ENCODE data around the gene RALB.
"Not testable (repeated sequence)": the region's sequence is repeated elsewhere in the genome, so short reads cannot be mapped to it uniquely, and the experiment has no call there.

The RALB gene

GRCh38 chr2:120224256-120224655, 28.4 kb upstream of the RALB start:
- peak overlapping the region in 10 of 21 experiments; percentile 91 to 100 (median 96) for H3K27ac ChIP-seq
- H3K4me3 ChIP-seq: peak overlapping the region in 5 of 7 experiments; percentile 53 to 73 (median 61)

DNA sequence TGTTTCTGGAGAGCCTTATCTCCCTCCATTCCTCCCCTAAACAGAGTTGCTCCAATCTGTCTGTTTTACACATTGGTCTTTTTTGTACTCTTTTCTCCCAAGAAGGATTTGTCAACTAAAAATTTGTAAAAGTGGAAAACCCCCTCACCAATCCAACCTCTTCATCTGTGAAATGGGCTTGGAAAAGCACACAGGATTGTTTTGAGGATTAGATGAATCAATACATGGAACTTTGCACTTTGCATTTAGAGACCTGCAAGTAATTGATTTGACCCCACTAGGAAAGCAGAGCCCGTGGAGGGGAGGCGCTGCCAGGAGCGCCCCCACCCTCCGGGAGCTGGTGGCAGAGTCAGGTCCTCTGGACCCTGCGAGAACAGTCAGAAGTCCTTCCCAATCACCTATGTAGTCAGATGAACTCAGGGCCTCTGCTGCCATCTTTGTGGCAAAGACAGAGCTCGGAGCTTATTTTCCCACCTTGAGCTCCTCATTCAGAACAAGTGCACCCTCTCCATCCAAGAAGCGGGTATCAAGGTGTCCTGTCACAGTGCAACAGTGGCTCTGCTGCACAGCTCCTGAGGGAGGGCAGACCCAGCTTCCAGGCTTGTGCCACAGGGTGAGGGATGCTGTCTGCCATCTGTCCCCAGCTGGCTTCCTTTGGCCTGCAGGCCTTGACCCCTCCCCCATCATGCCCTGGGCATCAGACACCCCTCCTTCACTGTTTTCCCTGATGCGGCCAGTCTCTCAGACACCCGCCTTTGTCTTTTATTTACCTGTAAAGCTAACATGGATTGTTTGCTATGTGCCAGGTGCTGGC, 27.7 kb upstream of the RALB start:
- H3K4me3 ChIP-seq: no peak overlapping the region
- H3K27ac ChIP-seq: peak overlapping the region in 2 of 21 experiments; percentile 91 to 98

GRCh38 chr2:120225549-120226065, 27.0 kb upstream of the RALB start:
- no peak overlapping the region for H3K27ac ChIP-seq
- H3K4me3 ChIP-seq: no peak overlapping the region

DNA sequence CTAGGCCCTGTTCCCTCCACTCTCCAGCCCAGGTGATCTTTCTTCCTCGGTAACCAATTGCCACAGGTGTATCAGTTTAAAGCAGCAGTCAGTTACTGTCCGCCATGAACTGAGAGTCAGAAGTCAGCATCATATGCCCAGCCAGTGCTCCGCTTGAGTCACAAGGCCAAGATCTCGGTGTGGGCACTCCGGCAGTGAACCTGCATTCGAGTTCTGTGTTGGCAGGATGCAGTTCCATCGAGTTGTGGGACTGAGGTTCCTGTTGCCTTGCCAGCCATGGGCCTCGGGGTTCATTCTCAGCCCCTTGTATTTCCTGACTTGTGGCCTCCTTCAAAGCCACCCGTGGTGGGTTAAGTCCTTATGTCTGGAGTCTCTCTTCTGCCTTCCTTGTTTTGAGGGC, 26.3 kb upstream of the RALB start:
- Histone ChIP-seq H3K27ac (no peak overlapping the region), H3K4me3 (no peak overlapping the region)

GRCh38 chr2:120227111-120227991, 25.3 kb upstream of the RALB start:
- H3K4me3 ChIP-seq: no peak overlapping the region
- no peak overlapping the region for H3K27ac ChIP-seq

DNA sequence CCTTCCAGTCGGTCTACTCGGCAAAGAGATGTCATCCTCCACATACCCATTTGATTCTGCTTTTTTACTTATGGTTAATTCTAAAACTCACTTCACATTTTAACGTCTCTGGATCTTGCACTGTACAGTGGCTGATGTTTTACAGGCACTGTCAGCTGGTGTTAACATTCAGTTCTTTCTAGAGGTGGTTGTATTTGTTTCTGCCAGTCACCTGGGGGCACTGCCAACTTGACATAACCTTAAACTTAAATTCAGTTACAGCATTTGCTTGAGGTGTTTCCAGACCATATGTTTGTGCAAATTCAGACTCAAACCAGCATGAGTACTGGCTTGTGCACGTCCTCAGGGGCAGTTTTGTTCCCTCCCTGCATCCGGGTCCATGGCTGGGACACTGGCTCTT, 24.1 kb upstream of the RALB start:
- Histone ChIP-seq H3K27ac (no peak overlapping the region), H3K4me3 (no peak overlapping the region)

DNA sequence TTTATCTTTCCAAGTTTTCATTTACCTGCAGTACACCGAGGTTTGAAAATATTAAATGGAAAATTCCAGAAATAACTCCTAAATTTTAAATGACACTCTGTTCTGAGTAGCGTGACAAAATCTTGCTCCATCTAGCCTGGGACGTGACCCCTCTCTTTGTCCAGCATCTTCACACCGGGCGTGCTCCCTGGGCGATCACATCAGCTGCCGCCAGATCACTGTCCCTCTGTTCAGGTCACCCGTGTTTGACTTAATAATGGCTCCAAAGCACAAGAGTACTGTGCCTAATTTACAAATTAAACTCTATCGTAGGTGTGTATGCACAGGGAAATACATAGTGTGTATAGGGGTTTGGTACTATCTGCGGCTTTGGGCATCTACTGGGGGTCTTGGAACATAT, 23.3 kb upstream of the RALB start:
- Histone ChIP-seq H3K27ac (no peak overlapping the region), H3K4me3 (no peak overlapping the region)

GRCh38 chr2:120230515-120231471, 21.9 kb upstream of the RALB start:
- Histone ChIP-seq H3K4me3 (peak overlapping the region in 4 of 7 experiments; percentile 38 to 48 (median 42)), H3K27ac (peak overlapping the region in 10 of 21 experiments; percentile 7 to 96 (median 86))

- H3K4me3 ChIP-seq: peak overlapping the region; percentile 20 to 48 (median 38)
- peak overlapping the region; percentile 19 to 96 (median 81) for H3K27ac ChIP-seq
Observed at GRCh38 chr2:120231564-120231973, 21.1 kb upstream of the RALB start.

- H3K27ac ChIP-seq: peak overlapping the region; percentile 19 to 96 (median 81)
- peak overlapping the region; percentile 20 to 48 (median 38) for H3K4me3 ChIP-seq
Observed at GRCh38 chr2:120231974-120232635, 20.5 kb upstream of the RALB start.

- Histone ChIP-seq H3K4me3 (no peak overlapping the region), H3K27ac (peak overlapping the region in 10 of 21 experiments; percentile 7 to 96 (median 82))
Observed at GRCh38 chr2:120233292-120233691, 19.4 kb upstream of the RALB start.

GRCh38 chr2:120235158-120235557, 17.5 kb upstream of the RALB start:
- not testable (repeated sequence) for H3K4me3 ChIP-seq, H3K27ac ChIP-seq

DNA sequence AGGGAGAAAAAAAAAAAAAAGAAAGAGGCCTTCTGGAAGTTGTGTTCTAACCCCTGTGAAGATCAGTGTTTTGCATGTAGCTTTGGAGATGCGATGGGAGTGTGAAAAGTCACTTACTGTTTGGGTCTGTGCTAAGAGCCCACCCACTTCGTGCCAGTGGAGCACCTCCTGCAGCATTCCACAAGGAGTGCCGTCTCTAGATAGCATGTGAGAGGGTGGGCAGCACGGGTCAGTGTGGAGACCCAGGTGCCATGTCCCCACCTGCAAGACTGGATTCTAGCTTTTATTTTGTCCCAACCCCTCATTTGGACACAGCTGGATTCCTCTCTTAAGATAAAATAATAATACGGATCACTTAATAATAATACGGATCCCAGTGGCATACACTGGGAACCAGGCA, 17.0 kb upstream of the RALB start:
- H3K4me3 ChIP-seq: no peak overlapping the region
- H3K27ac ChIP-seq: no peak overlapping the region

DNA sequence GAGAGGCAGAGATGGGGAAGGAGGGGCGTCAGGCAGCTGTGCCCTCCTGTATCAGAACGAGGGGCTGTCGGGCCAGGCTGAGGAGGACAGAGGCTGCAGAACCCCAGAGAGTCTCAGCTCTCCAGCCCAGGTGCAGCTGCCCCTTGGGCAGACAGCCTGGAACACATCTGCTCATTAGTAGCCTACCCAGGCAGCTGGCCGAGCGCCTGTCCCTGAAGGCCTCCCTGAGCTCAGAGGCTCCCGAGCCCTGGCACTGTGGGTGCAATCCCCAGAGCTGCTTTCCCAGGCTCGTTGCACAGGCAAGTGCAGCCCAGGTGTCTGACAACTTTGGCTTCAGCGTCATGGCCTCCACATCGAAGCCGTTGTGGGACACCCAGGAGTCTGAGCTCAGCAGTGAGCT, 16.3 kb upstream of the RALB start:
- no peak overlapping the region for H3K4me3 ChIP-seq
- no peak overlapping the region for H3K27ac ChIP-seq

- H3K4me3 ChIP-seq: no peak overlapping the region
- no peak overlapping the region for H3K27ac ChIP-seq
Observed at GRCh38 chr2:120236791-120237190, 15.9 kb upstream of the RALB start.

DNA sequence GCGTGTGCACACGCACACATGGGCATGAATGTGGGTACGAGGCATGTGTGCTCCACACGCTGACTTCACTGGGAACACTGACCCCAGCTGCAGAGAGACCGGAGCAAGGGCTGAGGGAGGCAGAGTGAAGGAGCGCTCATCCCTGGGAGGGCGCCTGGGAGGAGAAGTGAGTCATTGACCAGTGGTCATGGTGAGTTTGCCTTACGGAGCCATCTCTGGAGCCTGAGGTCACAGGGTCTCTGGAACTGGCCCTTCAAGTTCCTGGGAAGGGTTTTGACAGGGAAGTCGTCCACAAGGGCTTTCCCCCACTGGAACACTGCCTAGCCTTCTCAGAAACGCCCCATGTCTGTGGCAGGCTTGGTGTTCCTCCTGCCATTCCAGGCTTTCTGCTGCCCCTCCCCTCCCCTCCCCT, 15.2 kb upstream of the RALB start:
- no peak overlapping the region for H3K27ac ChIP-seq
- H3K4me3 ChIP-seq: no peak overlapping the region

DNA sequence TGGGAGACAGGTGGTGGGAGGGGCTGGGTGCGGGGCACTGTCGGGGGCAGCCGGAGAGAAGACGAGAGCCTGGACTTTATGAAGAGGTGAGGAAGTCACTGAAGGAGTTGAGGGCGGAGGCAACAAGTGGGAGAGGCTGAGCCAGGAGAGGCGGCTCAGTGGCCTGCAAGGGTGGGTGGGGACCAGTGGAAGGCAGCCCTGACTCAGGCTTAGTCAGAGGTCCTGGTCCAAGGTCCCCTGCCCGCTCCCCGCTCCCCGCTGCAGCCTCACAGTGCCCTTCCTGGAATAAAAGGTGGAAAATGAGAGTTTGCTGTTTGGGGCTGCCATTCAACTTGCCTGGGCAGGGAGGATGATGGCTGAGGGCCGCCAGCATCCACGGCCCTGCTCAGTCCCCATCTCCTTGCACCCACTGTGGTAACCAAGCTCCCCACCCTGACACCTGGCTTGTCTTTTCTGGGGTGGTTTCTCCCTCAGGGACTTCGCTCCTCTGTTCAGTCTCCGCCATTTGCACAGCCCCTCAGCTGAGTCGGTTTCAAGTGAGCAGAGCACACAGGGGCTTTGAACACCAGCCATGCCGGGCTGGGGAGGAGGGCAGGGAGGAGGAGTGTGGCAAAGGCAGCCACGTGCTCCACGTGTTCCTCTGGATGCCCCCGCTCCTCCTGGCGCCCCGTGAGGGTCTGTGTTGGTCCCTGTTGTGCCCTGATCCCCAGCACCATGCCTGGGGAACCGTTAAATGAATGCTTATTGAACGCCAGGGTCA, 13.7 kb upstream of the RALB start:
- H3K4me3 ChIP-seq: no peak overlapping the region

More for the DNA sequence above, 13.7 kb upstream of the RALB start:
- H3K27ac ChIP-seq: peak overlapping the region in 11 of 21 experiments; percentile 1 to 61 (median 39)

Data from skin epidermis (tissue), 12 donors.